Measurements from ENCODE around the gene SORCS1.
"Not testable (repeated sequence)": the region's sequence is repeated elsewhere in the genome, so short reads cannot be mapped to it uniquely, and the experiment has no call there.

Gene SORCS1

GRCh38 chr10:107037192-107038122 lies 127.0 kb downstream of the SORCS1 start:
- DNase-seq, result no peak

- no peak for DNase-seq
Measured at GRCh38 chr10:107033799-107034422, 130.6 kb downstream of the SORCS1 start.

GRCh38 chr10:107032700-107033401 lies 131.7 kb downstream of the SORCS1 start:
- DNase-seq, result no peak

- no peak for DNase-seq
Measured at GRCh38 chr10:107031931-107032699, 132.4 kb downstream of the SORCS1 start.

GRCh38 chr10:107028236-107028635 lies 136.3 kb downstream of the SORCS1 start:
- no peak for DNase-seq

DNA sequence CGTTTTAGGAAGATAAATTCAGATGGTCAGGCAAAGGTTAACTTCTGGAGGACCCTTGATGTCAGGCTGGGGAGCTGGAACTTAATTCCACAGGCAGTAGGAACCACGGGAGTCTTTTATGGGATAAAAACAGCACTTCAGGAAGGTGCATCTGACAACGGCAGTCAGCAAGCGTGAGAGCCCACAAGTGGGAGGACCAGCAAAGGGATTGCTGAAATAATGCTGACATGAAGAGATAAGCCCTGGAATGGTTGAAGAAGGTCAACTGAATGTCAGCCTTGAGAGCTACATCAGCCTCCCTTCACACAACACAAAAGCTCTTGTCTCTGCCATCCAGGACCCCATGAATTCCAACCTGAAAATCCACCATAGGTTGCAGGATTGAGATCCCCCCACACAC lies 138.8 kb downstream of the SORCS1 start:
- DNase-seq, result no peak

DNA sequence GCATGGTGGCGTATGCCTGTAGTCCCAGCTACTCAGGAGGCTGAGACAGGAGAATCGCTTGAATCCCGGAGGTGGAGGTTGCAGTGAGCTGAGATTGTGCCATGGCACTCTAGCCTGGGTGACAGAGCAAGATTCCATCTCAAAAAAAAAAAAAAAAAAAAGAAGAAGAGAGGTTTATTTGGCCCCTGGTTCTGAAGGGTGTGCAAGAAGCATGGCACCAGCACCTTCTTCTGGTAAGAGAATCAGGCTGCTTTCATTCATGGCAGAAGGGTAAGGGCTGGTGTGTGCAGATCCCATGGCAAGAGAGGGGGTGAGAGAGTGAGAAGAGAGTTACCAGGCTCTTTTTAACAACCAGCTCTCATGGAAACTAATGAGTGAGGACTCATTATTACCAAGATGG lies 140.5 kb downstream of the SORCS1 start:
- DNase-seq, result not testable (repeated sequence)

GRCh38 chr10:107022600-107023354 lies 141.7 kb downstream of the SORCS1 start:
- DNase-seq, result no peak

DNA sequence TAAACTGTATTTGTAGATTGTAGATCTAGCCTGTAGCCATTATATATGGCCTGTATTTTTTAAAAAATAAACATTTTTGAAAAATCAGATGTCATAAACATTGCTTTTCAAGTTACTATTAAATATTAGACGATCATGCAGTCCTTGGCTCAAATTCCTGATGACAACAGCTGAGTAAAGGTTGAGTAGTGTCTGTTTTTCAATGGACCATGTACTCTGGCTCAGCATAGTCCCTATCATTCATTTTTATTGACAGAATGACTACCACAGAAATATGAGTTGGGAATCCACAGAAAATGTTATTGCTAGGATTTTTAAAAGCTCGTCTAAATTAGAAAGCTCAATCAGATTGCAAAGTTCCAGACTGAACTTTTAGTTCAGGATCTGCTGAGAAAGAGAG lies 145.4 kb downstream of the SORCS1 start:
- no peak for DNase-seq

DNA sequence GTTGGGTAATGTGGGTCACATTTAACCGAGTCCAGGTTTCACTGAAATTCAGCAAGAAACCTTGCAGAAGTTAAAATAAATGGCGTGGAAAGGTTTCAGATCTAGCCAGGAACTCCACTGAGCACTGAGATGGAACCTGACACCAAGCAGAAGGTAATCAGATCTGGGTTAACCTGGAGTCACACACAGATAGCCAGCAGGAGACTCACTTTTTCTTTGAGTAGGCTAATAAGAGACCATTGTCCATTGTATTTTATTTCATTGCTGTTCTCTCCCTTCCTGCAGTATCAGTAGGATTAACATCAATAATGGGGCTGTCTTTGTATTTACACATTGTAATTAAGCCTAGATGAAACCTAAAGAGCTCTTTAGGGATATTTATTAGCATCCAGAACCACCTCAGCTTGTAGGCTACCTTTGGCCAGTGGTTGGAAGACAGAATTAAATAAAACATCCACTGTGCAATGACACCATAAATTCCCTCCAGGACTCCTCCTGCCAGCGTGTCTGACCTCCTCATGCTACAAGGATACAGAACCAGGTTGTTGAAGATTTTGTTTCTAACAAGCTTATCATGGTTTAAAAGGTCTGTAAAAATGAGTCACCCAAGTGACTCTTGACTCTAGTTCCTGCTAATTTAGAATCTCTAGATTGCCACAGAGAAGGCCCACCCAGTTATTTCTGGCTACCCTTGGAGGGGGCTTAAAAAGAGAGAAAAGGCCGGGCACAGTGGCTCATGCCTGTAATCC lies 151.1 kb downstream of the SORCS1 start:
- DNase-seq, result no peak

GRCh38 chr10:107011992-107012391 lies 152.5 kb downstream of the SORCS1 start:
- no peak for DNase-seq

DNA sequence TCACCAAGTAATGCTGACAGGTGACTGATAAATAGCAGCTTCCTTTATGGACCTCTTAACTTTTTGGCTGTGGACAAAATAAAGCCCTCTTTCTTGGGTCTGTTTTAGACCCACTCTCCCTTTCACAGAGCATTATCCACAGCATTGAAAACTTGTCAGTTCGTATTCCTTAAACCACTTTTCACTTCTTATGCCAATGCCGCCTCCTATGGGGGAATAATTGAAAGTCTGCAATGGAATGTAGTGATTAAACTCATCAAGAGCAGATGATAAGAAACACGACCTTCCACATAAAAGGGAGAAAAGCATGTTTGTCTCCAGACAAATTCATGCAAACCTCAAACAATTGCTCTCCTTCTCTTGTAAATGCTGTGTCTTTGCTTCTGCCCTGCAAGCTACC lies 153.4 kb downstream of the SORCS1 start:
- no peak for DNase-seq

GRCh38 chr10:107010531-107010930 lies 154.0 kb downstream of the SORCS1 start:
- no peak for DNase-seq

DNA sequence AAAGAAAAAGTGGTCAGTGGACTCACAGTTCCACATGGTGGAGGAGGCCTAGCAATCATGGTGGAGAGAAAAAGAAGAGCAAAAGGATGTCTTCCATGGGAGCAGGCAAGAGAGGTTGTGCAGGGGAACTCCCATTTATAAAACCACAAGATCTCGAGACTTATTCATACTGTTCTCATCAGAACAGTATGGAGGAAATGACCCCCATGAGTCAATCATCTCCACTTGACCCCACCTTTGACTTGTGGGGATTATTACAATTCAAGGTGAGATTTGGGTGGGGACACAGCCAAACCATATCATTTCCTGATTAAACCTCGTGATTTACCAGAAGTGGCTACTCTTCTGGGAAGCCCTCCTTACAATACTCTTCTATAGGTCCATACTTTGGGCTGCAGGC lies 160.1 kb downstream of the SORCS1 start:
- no peak for DNase-seq

DNA sequence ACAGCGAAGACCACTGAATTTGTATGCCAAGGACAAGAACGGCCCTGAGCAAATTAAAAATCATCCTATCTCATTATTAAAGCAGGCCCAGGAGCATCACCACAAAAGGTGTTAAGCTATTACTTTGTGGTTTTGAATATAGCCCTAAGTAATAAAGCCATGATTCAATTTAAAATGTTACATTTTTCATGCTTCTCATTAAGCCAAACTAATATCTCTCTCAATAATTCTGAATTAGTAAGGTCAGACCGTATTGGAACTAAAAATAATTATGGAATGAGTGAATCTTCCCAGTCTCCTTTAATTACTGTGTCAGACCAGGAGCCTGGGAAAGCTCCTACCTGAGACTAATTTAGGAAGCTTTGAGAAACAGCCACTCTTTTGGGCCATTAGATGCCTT lies 162.4 kb downstream of the SORCS1 start:
- DNase-seq, result no peak

- no peak for DNase-seq
Measured at GRCh38 chr10:106999118-106999707, 165.3 kb downstream of the SORCS1 start.

GRCh38 chr10:106997721-106998120 lies 166.8 kb downstream of the SORCS1 start:
- DNase-seq, result no peak

DNA sequence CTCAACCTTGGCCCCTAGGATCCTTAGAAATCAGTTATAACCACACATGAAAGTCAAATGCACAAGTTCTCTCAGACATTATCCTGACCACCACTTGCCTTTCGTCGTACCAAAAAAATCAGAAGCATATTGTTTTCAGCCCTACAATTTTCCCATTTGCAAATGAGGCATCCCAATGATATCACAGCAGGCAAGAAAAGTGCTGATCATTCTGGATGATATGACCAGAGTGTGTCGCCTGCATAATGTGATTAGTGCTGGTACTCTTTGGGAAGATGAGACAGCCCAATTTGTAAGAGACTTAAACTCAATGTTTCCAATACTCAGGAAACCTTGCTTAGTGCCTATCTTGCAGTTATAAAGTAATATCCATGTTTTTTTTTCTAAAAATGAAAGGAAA lies 168.0 kb downstream of the SORCS1 start:
- no peak for DNase-seq

DNA sequence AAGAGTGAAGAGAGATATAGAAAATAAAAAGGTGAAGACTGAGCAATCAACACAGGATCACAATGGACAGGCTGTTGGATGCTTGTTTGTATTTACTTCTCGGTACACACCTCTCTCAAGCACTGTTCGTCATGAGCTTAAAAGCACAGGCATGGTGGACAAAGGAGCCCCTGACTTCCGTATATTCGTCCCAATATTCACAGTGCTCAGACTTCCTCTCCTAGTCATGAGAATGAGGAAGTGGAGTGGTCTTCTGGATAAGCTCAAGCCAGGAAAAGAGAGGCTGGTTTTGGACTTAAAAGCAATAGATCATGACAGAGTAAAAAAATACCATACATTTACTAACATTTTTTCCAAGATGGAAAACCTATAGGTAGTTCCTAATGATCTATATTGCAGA lies 172.5 kb downstream of the SORCS1 start:
- no peak for DNase-seq

- DNase-seq, result no peak
Measured at GRCh38 chr10:106991091-106991490, 173.4 kb downstream of the SORCS1 start.

DNA sequence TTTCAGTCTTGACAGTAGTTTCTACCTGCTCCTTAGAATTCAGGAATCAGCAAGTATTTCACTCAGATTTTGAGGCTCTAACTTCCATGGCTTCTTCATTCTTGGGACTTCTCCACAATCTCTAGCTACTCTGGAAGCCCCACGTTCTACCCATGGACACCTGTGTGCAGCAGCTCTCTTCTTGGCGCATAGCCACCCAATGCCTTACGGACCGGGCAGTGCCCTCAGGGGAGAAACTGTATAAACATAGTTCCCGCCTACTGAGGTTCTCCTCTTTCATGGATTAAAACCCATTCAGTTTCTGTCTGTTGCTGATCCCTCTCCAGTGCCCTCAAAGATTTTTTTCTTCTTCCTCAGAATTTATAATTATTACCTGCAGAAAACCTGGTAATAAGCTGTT lies 177.1 kb downstream of the SORCS1 start:
- DNase-seq, result no peak

Measured in NCI-H1417 treated with DMSO at 0.1 percent for 48 hours (cell line).